Vagina (tissue), 2 donors: ENCODE results near the gene CREB5. TPM values are rescaled to one million over a fixed set of nuclear protein-coding genes. Genes with fewer than 3 reads are reported as not detected.

Source experiments
- DNase-seq, 2 donors: peaks; one replicate each; pipeline ENCODE4 v3.0.0-alpha.2; 2017; ENCODE audit errors: extremely low spot score in 2 of 2
- H3K27ac ChIP-seq: fragments of 200-600 bp; sonication (generic); one replicate; pipeline ENCODE4 v1.5.1; 2019
- H3K27me3 ChIP-seq: fragments of 200-600 bp; sonication (generic); one replicate; pipeline ENCODE4 v1.5.1; 2019
- H3K36me3 ChIP-seq, 2 donors: fragments of 200-600 bp; sonication (generic); one replicate each; pipeline ENCODE4 v1.5.1; 2017 to 2019
- H3K4me1 ChIP-seq: fragments of 200-600 bp; sonication (generic); one replicate; pipeline ENCODE4 v1.5.1; 2019
- H3K4me3 ChIP-seq, 2 donors: fragments of 200-600 bp; sonication (generic); 1 replicate in 1 of 2; 2 replicates in 1 of 2; pipeline ENCODE4 v1.5.1; 2016 to 2019
- H3K9me3 ChIP-seq: fragments of 200-600 bp; sonication (generic); one replicate; pipeline ENCODE4 v1.5.1; 2019
- CTCF ChIP-seq, 3 experiments: fragments of 450-650 bp in 2 of 3; fragments of 200-600 bp in 1 of 3; sonication (generic) in 1 of 3; IDR thresholded peaks; one replicate each; pipeline ENCODE4 v1.5.1; 2017 to 2019; ENCODE audit warnings: antibody characterized with exemption in 3 of 3, mild to moderate bottlenecking in 2 of 3, moderate library complexity in 2 of 3
- POLR2A ChIP-seq, 2 donors: fragments of 450-650 bp; IDR thresholded peaks; one replicate each; pipeline ENCODE4 v1.6.1; 2017; ENCODE audit warnings: antibody characterized with exemption in 2 of 2, mild to moderate bottlenecking in 2 of 2, moderate library complexity in 2 of 2
- POLR2AphosphoS5 ChIP-seq, 2 donors: sonication (generic); formaldehyde crosslinking; IDR thresholded peaks; one replicate each; pipeline ENCODE4 v1.9.0; 2017; ENCODE audit warnings: antibody characterized with exemption in 2 of 2, mild to moderate bottlenecking in 2 of 2, low read depth in 1 of 2; ENCODE audit not compliant: insufficient read depth in 1 of 2
- intact Hi-C: fragments of 100-400 bp; cut with DNase I; formaldehyde crosslinking; loops from one replicate; pipeline ENCODE4 v1.15.1; 2023
- total RNA-seq: library from RNA; depleted of rRNA; stranded (reverse); fragments of >200 nt; gene quantifications from one replicate; pipeline ENCODE4 v1.2.3, GENCODE V29; 2016

CREB5 gene
- total RNA-seq, 1 donor from 2014 or later = 23.1 TPM

DNA sequence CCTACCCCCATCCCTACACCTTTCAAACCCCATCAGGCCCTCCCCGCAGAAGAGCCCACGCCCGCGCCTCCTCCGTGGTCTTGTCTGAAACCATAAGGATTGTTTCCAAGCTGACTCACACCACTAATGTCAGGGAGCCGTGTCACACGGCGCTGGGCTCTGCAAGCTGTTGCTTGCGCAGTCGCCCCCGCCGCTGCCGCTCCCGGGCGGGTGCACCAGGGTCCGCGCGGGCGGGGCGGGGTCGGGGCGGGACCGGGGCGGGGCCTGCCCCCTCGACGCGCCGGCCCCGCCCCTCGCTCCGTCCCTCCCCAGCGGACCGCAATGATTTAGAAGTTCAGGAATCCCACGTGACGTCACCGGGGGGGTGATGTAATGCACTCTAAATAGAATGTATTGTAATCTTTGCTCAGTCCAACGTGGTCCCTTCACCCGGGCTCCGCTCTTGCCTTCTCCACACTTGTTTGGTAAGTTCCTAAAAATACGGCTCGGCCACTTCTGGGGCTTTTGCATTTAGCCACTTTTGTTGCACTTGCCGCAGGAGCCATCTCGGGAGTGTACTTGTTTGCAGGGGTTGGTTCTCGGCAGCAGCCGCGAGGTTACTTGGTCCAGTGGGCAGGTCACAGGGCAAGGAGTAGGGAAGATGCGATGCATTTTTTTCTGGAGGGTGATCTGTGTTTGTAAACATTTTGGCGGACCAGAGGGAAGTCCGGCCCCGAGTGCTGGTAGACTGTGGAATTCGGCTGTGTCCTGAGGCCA lies 3.2 kb upstream of the CREB5 start:
- intact Hi-C loops = no loop called here
- Histone ChIP-seq H3K27me3 (no peaks in the 10 kb centered on the region), H3K36me3 (no peaks in the 10 kb centered on the region), H3K9me3 (no peaks in the 10 kb centered on the region), H3K4me1 (peaks cover 52% of the 10 kb centered on the region), H3K27ac (peak overlapping the region; percentile 87), H3K4me3 (peak overlapping the region; percentile 56 to 60)
- TF ChIP-seq POLR2AphosphoS5 (IDR thresholded peaks at IDR 0.05; ENCODE audit: insufficient read depth in 1 of 2, low read depth in 1 of 2) (peak; percentile 77 to 92), POLR2A (IDR thresholded peaks at IDR 0.05) (peak; percentile 40 to 93), CTCF (IDR thresholded peaks at IDR 0.05) (no peak)
- DNase-seq = peak in 1 of 2 donors; percentile 98

DNA sequence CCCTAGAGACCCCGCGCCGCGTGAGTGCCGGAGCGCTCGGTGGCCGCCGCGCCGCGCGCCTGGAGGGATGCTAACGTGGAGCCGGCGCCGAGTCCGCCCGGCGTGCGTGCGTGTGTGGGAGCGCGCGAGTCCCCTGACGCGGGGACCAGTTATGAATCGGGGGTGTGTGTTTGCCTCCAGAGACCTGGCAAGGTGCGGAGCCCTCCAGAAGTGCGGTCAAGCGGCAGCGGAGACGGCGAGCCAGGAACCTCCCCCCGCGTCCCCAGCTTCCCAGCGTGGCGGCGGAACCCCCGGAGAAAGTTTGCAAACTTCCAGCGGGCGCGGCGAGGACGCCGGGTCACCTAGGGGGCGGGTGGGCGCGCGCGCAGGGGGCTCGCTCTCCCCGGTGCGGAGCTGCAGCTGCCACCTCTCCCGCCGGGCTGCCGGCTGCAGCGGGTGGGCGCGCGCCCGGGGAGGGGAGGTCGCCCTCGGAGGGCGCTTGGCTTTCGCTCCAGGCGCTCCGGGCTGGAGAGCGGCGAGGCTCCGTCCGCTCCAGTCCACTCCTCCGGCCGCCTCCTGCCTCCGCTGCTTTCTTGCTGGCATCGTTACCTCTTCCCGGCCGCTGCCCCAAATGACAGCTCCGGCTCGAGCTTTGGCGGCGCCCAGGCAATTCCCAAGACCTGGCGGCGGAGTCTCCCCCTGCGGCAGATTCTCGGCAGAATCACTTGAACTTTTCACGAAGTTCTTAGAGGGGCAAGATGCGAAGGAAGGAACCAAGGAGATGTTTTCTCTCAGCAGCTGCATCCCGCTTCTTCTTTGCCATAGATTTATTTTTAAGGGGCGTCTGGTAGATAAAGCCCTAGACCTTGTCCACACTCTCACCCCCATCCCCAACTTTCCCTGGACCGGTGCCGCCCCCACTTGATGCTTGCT lies 2.3 kb upstream of the CREB5 start:
- intact Hi-C loops = no loop called here

DNA sequence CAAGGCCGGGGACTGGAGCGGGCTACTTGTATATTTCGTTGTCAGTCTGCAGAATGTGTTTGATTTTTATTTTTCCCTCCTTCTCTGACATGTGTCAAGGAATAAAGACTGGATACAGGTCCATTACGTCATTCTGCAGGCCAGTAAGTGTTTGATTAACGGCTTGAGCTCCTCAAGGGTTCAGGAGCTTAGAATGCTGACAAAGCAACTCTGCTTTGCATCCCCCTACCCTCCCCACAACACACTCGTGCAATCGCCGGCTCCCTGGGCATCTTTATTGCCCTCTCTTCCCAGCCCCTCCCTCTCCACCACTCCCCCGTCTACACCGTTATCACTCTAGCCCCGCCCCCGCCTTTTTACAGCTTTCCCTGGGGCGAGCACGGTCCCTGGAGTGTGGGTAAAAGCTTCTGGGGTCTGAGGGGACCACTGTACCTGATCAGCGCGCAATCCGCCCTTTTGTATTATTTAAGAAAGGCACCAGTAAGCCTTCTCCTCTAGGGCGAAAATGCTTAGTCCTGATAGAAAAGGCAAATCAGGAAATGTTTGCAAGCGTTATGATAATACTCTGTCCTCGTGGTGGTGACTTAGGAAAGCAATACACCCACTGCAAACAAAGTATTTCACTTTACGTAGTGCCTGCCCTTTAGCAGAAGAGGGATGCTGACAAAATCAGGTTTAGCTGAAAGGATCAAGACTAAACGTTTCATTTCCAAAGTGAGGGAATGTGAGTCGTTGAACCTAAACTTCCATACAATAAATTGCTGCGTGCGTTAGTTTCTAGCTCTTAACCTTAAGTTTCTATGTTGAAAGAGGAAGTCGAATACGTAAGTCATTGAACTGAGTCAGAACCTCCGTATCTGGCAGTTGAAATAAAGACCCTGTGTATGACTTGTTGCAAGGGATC lies 1.4 kb upstream of the CREB5 start:
- Histone ChIP-seq H3K9me3 (no peaks in the 10 kb centered on the region), H3K27ac (peak overlapping the region; percentile 87), H3K4me3 (peak overlapping the region; percentile 56 to 60), H3K36me3 (no peaks in the 10 kb centered on the region), H3K4me1 (peaks cover 49% of the 10 kb centered on the region), H3K27me3 (no peaks in the 10 kb centered on the region)
- DNase-seq = no peak
- TF ChIP-seq POLR2AphosphoS5 (IDR thresholded peaks at IDR 0.05; ENCODE audit: insufficient read depth in 1 of 2, low read depth in 1 of 2) = peak; percentile 16 to 59
- no peak for TF ChIP-seq CTCF (IDR thresholded peaks at IDR 0.05)
- no peak for TF ChIP-seq POLR2A (IDR thresholded peaks at IDR 0.05)
- intact Hi-C loops = no loop called here

More for the DNA sequence above, 2.3 kb upstream of the CREB5 start:
- DNase-seq = no peak
- TF ChIP-seq POLR2A (IDR thresholded peaks at IDR 0.05) (no peak), POLR2AphosphoS5 (IDR thresholded peaks at IDR 0.05; ENCODE audit: insufficient read depth in 1 of 2, low read depth in 1 of 2) (no peak), CTCF (IDR thresholded peaks at IDR 0.05) (no peak)
- H3K9me3 ChIP-seq = no peaks in the 10 kb centered on the region
- no peaks in the 10 kb centered on the region for H3K36me3 ChIP-seq
- H3K27ac ChIP-seq = peak overlapping the region; percentile 87
- H3K4me3 ChIP-seq = peak overlapping the region; percentile 56 to 60
- no peaks in the 10 kb centered on the region for H3K27me3 ChIP-seq
- H3K4me1 ChIP-seq = peaks cover 52% of the 10 kb centered on the region

- H3K36me3 ChIP-seq = no peaks in the 10 kb centered on the region
- DNase-seq = no peak
- no peak overlapping the region for H3K27ac ChIP-seq
- no peak overlapping the region for H3K4me3 ChIP-seq
- no peaks in the 10 kb centered on the region for H3K27me3 ChIP-seq
- H3K9me3 ChIP-seq = no peaks in the 10 kb centered on the region
- H3K4me1 ChIP-seq = peaks cover 32% of the 10 kb centered on the region
- intact Hi-C loops = no loop called here
- TF ChIP-seq POLR2AphosphoS5 (IDR thresholded peaks at IDR 0.05; ENCODE audit: insufficient read depth in 1 of 2, low read depth in 1 of 2) = no peak
- no peak for TF ChIP-seq POLR2A (IDR thresholded peaks at IDR 0.05)
- no peak for TF ChIP-seq CTCF (IDR thresholded peaks at IDR 0.05)
These were observed 693 bp downstream of the CREB5 start for GRCh38 chr7:28413011-28413410.
